Right lobe of liver (tissue), 6 donors: ENCODE data around the gene EFCAB10. TPM values are rescaled to one million over a fixed set of nuclear protein-coding genes. Genes with fewer than 3 reads are reported as not detected.

ENCODE experiments used
- ATAC-seq, 4 donors: fragments of 200-7000 bp; cut with Tn5 transposase; one replicate each; pipeline ENCODE4 v1.9.1; 2020; ENCODE audit warnings: mild to moderate bottlenecking in 4 of 4, moderate library complexity in 4 of 4
- DNase-seq, 3 donors: peaks; one replicate each; pipeline ENCODE4 v3.0.0-alpha.2; 2020
- H3K27ac ChIP-seq, 3 donors: fragments of 200-600 bp; one replicate each; pipeline ENCODE4 v1.8.0; 2022
- H3K27me3 ChIP-seq, 2 donors: fragments of 200-600 bp; one replicate each; pipeline ENCODE4 v1.8.0; 2022
- H3K36me3 ChIP-seq, 4 donors: fragments of 200-600 bp; sonication (generic) in 1 of 4; one replicate each; pipeline versions ENCODE4 v1.5.1 to v1.8.0; 2017 to 2022; ENCODE audit warnings: control low read depth in 1 of 4
- H3K4me1 ChIP-seq, 4 donors: fragments of 200-600 bp; sonication (generic) in 1 of 4; one replicate each; pipeline versions ENCODE4 v1.5.1 to v1.8.0; 2017 to 2022; ENCODE audit warnings: control low read depth in 1 of 4
- H3K4me3 ChIP-seq, 3 donors: fragments of 200-600 bp; one replicate each; pipeline ENCODE4 v1.8.0; 2022
- H3K9me3 ChIP-seq, 4 donors: fragments of 200-600 bp; sonication (generic) in 1 of 4; one replicate each; pipeline versions ENCODE4 v1.5.1 to v1.8.0; 2017 to 2022; ENCODE audit warnings: control low read depth in 1 of 4
- POLR2A ChIP-seq: fragments of 450-650 bp; IDR thresholded peaks from one replicate; pipeline ENCODE4 v1.6.1; 2017; ENCODE audit warnings: antibody characterized with exemption, mild to moderate bottlenecking
- WGBS: methylation state at CpG from one replicate; pipeline ENCODE4 v1.1.6; 2018; ENCODE audit warnings: low coverage, low lambda C conversion rate; ENCODE audit not compliant: insufficient coverage; ENCODE audit errors: missing lambda C conversion rate; 5-methylcytosine and 5-hydroxymethylcytosine counted together
- intact Hi-C, 2 donors: fragments of 100-400 bp; cut with DNase I; formaldehyde crosslinking; loops; one replicate each; pipeline versions ENCODE4 v1.11.2 to v1.14.1; 2022
- total RNA-seq, 6 experiments: library from RNA; depleted of rRNA in 2 of 6; stranded (reverse); fragments of >200 nt in 2 of 6; fragmentation: NEBNext Ultra II Directional in 3 of 6; extraction: Animal tissue kit (Norgen Biotek cat#: 25700) in 3 of 6; gene quantifications; one replicate each; pipeline versions ENCODE4 v1.1.0 to v1.2.4, GENCODE V29; 2016 to 2023
- TF ChIP-seq, protein P1 (sequence below), 4 donors: fragments of 200-600 bp in 3 of 4; fragments of 450-650 bp in 1 of 4; IDR thresholded peaks; one replicate each; pipeline versions ENCODE4 v1.5.1 to v1.8.0; 2016 to 2022; ENCODE audit warnings: antibody characterized with exemption in 4 of 4, mild to moderate bottlenecking in 2 of 4
- donor health status: DM: no; HTN: yes; CAD: no.
- donor health status: DM: no; HTN: no; CAD: no.
- donor health status: DM: no; HTN: no; CAD: no.
- donor health status: DM: no; HTN: yes; CAD: no.
- donor health status: DM: no; HTN: yes; CAD: no.

Gene EFCAB10
- total RNA-seq, 6 experiments from 2014 or later, result not detected

DNA sequence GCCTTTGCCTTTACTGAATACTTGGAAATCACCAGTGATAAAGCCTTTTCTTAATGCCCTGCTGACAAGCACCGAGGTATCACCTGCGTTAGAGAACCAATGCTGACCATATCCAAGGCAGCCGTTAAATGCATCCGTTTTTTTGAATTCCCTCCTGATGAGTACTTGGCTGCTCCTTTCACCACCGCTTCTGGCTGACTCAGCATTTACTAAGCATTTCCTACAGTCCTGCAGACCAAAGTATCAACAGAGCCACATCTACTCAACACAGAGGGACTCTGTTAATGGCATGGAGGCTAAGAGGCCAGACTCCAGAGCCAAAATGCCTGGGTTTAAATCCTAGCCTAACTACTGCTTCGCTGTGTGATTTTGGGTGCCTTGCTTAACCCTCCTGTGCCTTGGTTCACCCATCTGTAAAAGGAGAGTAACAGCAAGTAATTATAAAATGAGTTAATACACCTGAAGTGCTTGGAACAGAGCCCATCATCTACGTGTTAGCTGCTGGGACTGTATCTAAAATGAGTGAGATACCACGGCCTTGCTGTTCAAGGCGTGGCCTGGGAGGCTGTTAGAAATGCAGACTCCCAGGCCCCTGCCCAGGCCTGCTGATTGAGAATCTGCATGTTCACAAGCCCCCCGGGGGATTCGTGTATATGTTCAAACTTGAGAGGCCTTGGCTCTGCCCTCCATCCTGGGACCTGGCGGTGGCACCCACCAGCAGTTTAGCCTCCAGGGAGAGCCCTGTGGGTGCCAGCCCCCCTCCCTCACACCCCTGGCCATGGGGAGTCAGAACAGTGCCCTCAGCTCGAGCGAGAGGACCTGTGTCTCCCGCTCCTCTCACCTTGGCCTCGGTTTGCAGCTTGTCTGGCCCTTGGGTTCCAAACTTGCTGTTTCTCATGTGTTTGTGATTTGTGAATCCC, 30.8 kb upstream of the EFCAB10 start:
- H3K4me1 ChIP-seq, result no peaks in the 10 kb centered on the region
- no peak for TF ChIP-seq POLR2A
- TF ChIP-seq, protein P1, sequence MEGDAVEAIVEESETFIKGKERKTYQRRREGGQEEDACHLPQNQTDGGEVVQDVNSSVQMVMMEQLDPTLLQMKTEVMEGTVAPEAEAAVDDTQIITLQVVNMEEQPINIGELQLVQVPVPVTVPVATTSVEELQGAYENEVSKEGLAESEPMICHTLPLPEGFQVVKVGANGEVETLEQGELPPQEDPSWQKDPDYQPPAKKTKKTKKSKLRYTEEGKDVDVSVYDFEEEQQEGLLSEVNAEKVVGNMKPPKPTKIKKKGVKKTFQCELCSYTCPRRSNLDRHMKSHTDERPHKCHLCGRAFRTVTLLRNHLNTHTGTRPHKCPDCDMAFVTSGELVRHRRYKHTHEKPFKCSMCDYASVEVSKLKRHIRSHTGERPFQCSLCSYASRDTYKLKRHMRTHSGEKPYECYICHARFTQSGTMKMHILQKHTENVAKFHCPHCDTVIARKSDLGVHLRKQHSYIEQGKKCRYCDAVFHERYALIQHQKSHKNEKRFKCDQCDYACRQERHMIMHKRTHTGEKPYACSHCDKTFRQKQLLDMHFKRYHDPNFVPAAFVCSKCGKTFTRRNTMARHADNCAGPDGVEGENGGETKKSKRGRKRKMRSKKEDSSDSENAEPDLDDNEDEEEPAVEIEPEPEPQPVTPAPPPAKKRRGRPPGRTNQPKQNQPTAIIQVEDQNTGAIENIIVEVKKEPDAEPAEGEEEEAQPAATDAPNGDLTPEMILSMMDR (IDR thresholded peaks at IDR 0.05), result no peak
- H3K9me3 ChIP-seq, result no peaks in the 10 kb centered on the region
- H3K4me3 ChIP-seq, result no peak overlapping the region
- H3K27me3 ChIP-seq, result no peaks in the 10 kb centered on the region
- H3K27ac ChIP-seq, result no peak overlapping the region
- intact Hi-C loops, result no loop called here
- DNase-seq, result no peak
- peaks cover 0 to 13% (median 2%) of the 10 kb centered on the region in 4 donors for H3K36me3 ChIP-seq
- 83% methylated on average over 5 of the region's 16 CpGs for WGBS
- peak in 1 of 4 donors; percentile 9 for ATAC-seq

DNA sequence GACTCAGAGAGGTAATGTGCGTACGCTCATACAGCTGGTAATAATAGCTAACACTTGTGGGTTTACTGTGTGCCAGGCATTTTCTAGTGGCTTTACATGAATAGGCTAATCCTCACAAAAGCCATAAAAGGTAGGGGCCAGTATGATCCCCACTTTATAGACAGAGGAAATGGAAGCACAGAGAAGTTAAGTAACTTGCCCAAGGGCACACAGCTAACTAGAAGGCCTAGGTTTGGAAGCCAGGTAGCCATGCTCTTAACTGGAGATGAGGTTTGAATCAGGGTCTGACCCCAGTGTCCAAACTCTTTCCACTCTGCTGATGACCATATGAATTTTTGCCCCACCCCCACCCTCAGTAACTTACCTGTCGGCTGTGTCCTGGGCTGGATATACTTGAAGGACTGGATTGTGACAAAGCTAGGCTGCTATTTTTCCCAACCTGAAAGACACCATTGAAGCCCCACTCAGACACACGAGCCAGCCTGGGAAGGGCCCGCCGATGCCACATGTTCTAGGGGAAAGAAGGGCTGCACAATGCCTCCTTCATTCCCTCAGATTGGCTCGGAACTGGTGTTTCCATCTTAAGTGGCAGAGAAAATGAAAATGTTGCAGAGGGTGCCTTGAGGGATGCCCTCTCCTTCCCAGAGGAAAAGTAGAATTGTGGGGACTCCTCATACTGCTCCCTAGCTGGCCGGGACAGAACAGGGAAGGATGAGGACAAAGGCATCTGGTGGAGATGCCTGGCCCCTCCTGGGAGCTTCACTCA, 29.1 kb upstream of the EFCAB10 start:
- Histone ChIP-seq H3K9me3 (no peaks in the 10 kb centered on the region), H3K4me1 (no peaks in the 10 kb centered on the region), H3K36me3 (peaks cover 0 to 9% (median 0%) of the 10 kb centered on the region in 4 donors), H3K27me3 (no peaks in the 10 kb centered on the region), H3K27ac (no peak overlapping the region), H3K4me3 (no peak overlapping the region)
- WGBS, result 94% methylated on average over 5 of the region's 8 CpGs
- ATAC-seq (no peak), DNase-seq (no peak)
- intact Hi-C loops, result no loop called here
- TF ChIP-seq, protein P1 (IDR thresholded peaks at IDR 0.05), result no peak
- no peak for TF ChIP-seq POLR2A

DNA sequence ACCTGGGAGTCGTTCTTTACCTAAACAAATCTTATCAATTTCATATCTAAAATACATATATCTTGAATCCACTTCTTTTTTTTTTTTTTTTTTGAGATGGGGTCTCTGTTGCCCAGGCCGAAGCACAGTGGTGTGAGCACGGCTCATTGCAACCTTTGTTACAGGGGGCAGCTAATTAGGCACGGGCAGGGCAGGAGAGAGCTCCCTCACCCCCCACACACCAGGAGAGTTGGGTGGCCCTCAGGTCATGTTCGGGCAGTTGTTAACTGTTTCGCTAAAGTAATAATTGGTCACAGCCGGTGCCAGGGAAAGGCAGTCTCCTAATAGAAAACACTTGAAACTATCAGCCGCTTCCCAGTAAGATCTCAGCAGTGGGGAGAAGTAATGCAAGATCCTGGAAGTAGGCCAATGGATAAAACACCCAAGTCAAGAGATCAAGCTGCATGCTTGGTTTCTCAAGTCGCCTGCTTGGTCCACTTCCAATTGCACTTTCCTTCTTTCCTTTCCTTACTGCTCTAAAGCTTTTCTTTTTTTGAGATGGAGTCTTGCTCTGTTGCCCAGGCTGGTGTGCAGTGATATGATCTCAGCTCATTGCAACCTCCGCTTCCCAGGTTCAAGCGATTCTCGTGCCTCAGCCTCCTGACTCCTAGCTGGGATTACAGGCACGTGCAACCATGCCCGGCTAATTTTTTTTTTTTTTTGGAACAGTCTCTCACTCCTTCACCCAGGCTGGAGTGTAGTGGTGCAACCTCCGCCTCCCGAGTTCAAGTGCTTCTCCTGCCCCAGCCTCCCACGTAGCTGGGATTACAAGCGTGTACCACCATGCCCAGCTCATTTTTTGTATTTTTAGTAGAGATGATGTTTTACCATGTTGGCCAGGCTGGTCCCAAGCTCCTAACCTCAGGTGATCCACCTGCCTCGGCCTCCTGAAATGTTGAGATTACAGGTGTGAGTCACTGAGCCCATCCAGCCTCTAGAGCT, 21.3 kb upstream of the EFCAB10 start:
- no peak overlapping the region for H3K4me3 ChIP-seq
- H3K4me1 ChIP-seq, result no peaks in the 10 kb centered on the region
- H3K9me3 ChIP-seq, result no peaks in the 10 kb centered on the region
- H3K36me3 ChIP-seq, result no peaks in the 10 kb centered on the region
- ATAC-seq, result no peak
- TF ChIP-seq POLR2A, result no peak
- TF ChIP-seq, protein P1 (IDR thresholded peaks at IDR 0.05), result no peak
- no peak overlapping the region for H3K27ac ChIP-seq
- DNase-seq, result no peak
- H3K27me3 ChIP-seq, result no peaks in the 10 kb centered on the region
- intact Hi-C loops, result no loop called here
- 78% methylated on average over 12 of the region's 19 CpGs for WGBS
